Brain microvascular endothelial cell (primary cell): ENCODE results near the gene HOXB6.

Experiments
- DNase-seq: peaks from one replicate; pipeline ENCODE4 v3.0.0-alpha.2; 2020
- H3K27ac ChIP-seq: fragments of 250-450 bp; sonication (Bioruptor Pico); 2 replicates; pipeline ENCODE4 v1.5.1; 2020; ENCODE audit warnings: mild to moderate bottlenecking, moderate library complexity
- H3K27me3 ChIP-seq: fragments of 250-450 bp; sonication (Bioruptor Pico); replicated peaks from 2 replicates; pipeline ENCODE4 v1.5.1; 2020; ENCODE audit warnings: mild to moderate bottlenecking
- H3K36me3 ChIP-seq: fragments of 250-450 bp; sonication (Bioruptor Pico); replicated peaks from 2 replicates; pipeline ENCODE4 v1.5.1; 2020; ENCODE audit warnings: mild to moderate bottlenecking
- H3K4me3 ChIP-seq: 2 replicates; pipeline ENCODE4 v1.5.1; 2011; ENCODE audit warnings: low read depth, mild to moderate bottlenecking, control low read depth, low read length, moderate library complexity
- CTCF ChIP-seq: IDR thresholded peaks from 2 replicates; pipeline ENCODE4 v1.5.1; 2011; ENCODE audit warnings: low read depth, mild to moderate bottlenecking, moderate library complexity, low read length, control low read depth, inconsistent platforms; ENCODE audit errors: missing control alignments
- in situ Hi-C: cut with HindIII; loops from 2 replicates; pipeline ENCODE4 v1.10.0; 2017; ENCODE audit warnings: low sequenced_read_pairs, low pct_ligation_motif_present

HOXB6 gene

GRCh38 chr17:48627623-48628521 lies 23.1 kb upstream of the HOXB6 start:
- in situ Hi-C loops: no loop called here
- TF ChIP-seq CTCF: no peak
- peaks cover 98% of the 10 kb centered on the region for H3K27me3 ChIP-seq
- no peak overlapping the region for H3K27ac ChIP-seq
- no peak for DNase-seq
- no peak overlapping the region for H3K4me3 ChIP-seq
- H3K36me3 ChIP-seq: no peaks in the 10 kb centered on the region

GRCh38 chr17:48627118-48627597 lies 22.4 kb upstream of the HOXB6 start:
- TF ChIP-seq CTCF: no peak
- Histone ChIP-seq H3K27me3 (peaks cover 98% of the 10 kb centered on the region), H3K27ac (no peak overlapping the region), H3K36me3 (no peaks in the 10 kb centered on the region), H3K4me3 (no peak overlapping the region)
- in situ Hi-C loops: no loop called here
- no peak for DNase-seq

GRCh38 chr17:48626245-48627117 lies 21.7 kb upstream of the HOXB6 start, which contains the start of gene HOXB9:
Gene HOXB9 (minus strand): TSS chr17:48626358. CDS start chr17:48626269, 89 bp downstream.
- in situ Hi-C loops: no loop called here
- Histone ChIP-seq H3K27ac (no peak within 1 kb of the TSS), H3K36me3 (no peaks in the 10 kb centered on the region), H3K27me3 (peaks cover 98% of the 10 kb centered on the region), H3K4me3 (no peak within 1 kb of the TSS)
- TF ChIP-seq CTCF: no peak
- DNase-seq: no peak

- Histone ChIP-seq H3K27ac (no peak overlapping the region), H3K27me3 (peaks cover 98% of the 10 kb centered on the region), H3K36me3 (no peaks in the 10 kb centered on the region), H3K4me3 (no peak overlapping the region)
- DNase-seq: no peak
- in situ Hi-C loops: no loop called here
- no peak for TF ChIP-seq CTCF
Measured at GRCh38 chr17:48625495-48626244, 20.9 kb upstream of the HOXB6 start.
